ENCODE data around the gene OR9G1.

DNA sequence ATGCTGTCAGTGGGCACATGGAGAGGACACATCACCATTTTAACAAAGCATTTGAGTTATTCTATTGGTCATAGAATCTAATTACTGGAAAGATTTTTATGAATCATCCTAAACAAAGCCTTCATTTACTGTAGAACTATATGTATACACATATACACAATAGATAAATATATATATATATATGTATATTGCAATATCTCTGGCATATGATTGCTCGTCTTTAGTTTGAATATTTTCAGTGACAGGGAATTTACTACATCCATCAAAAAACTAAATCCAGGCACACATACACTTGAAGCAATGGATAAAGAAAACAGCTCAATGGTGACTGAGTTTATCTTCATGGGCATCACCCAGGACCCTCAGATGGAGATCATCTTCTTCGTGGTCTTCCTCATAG, 35.5 kb upstream of the OR9G1 start, which contains the start of gene OR5AR1:
- TF ChIP-seq, protein P1, sequence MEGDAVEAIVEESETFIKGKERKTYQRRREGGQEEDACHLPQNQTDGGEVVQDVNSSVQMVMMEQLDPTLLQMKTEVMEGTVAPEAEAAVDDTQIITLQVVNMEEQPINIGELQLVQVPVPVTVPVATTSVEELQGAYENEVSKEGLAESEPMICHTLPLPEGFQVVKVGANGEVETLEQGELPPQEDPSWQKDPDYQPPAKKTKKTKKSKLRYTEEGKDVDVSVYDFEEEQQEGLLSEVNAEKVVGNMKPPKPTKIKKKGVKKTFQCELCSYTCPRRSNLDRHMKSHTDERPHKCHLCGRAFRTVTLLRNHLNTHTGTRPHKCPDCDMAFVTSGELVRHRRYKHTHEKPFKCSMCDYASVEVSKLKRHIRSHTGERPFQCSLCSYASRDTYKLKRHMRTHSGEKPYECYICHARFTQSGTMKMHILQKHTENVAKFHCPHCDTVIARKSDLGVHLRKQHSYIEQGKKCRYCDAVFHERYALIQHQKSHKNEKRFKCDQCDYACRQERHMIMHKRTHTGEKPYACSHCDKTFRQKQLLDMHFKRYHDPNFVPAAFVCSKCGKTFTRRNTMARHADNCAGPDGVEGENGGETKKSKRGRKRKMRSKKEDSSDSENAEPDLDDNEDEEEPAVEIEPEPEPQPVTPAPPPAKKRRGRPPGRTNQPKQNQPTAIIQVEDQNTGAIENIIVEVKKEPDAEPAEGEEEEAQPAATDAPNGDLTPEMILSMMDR (optimal IDR thresholded peaks at IDR 0.05 in 1 of 3, IDR thresholded peaks at IDR 0.05 in 1 of 3, conservative IDR thresholded peaks at IDR 0.05 in 1 of 3; ENCODE audit: extremely low read depth in 1 of 3, insufficient read depth in 2 of 3, low read length in 3 of 3), result no peak
- TF ChIP-seq EZH2 (IDR thresholded peaks at IDR 0.05; ENCODE audit: low read length), result no peak
